PC-9 (cell line): ENCODE measurements around the gene KPNA6. TPM values are rescaled to one million over a fixed set of nuclear protein-coding genes. Genes with fewer than 3 reads are reported as not detected.

Experiments
- BruUV-seq: library from RNA; stranded (reverse); fragments of 400-500 nt; replicated peaks from 2 replicates; lab custom pipeline; 2021; lab: Mats Ljungman, UMichigan
- CTCF ChIA-PET: fragments of 300-600 bp; sonication (Branson Sonifier 250); formaldehyde crosslinking; loops from one replicate; lab custom pipeline; 2022; ENCODE audit warnings: antibody characterized with exemption; lab: Charles Lee
- POLR2A ChIA-PET: fragments of 300-600 bp; sonication (Branson Sonifier 250); formaldehyde crosslinking; loops from one replicate; lab custom pipeline; 2022; ENCODE audit warnings: antibody characterized with exemption; ENCODE audit not compliant: unreplicated experiment; lab: Charles Lee
- DNase-seq, 2 experiments: peaks; one replicate each; pipeline versions ENCODE4 v3.0.0 to v3.0.0-alpha.2; 2015 to 2022; ENCODE audit warnings: mixed read lengths in 1 of 2
- H2AFZ ChIP-seq: fragments of 200-600 bp; sonication (generic); 2 replicates; pipeline ENCODE4 v1.8.1; 2017; ENCODE audit warnings: antibody characterized with exemption
- H3F3A ChIP-seq: fragments of 200-600 bp; sonication (generic); 2 replicates; pipeline ENCODE4 v1.8.1; 2017; ENCODE audit warnings: antibody characterized with exemption, mild to moderate bottlenecking, low read depth; ENCODE audit not compliant: insufficient read depth
- H3K27ac ChIP-seq: fragments of 200-600 bp; sonication (generic); 2 replicates; pipeline ENCODE4 v1.6.1; 2016; ENCODE audit warnings: mixed run types
- H3K27me3 ChIP-seq: fragments of 200-600 bp; sonication (generic); 2 replicates; pipeline ENCODE4 v1.6.1; 2016; ENCODE audit warnings: low read depth, mixed run types; ENCODE audit not compliant: insufficient read depth
- H3K36me3 ChIP-seq: fragments of 200-600 bp; sonication (generic); 2 replicates; pipeline ENCODE4 v1.6.1; 2016; ENCODE audit warnings: low read depth, mixed run types
- H3K4me1 ChIP-seq: fragments of 200-600 bp; sonication (generic); replicated peaks from 2 replicates; pipeline ENCODE4 v1.6.1; 2016; ENCODE audit warnings: mixed run types; ENCODE audit not compliant: insufficient read depth
- H3K4me2 ChIP-seq: fragments of 200-600 bp; sonication (generic); 2 replicates; pipeline ENCODE4 v1.6.1; 2017; ENCODE audit warnings: mixed run types
- H3K4me3 ChIP-seq: fragments of 200-600 bp; sonication (generic); 2 replicates; pipeline ENCODE4 v1.6.1; 2016; ENCODE audit warnings: mixed run types
- H3K79me2 ChIP-seq: fragments of 200-600 bp; sonication (generic); 2 replicates; pipeline ENCODE4 v1.6.1; 2017; ENCODE audit warnings: low read depth, mixed run types
- H3K9me2 ChIP-seq: fragments of 200-600 bp; sonication (generic); 2 replicates; pipeline ENCODE4 v1.8.1; 2017; ENCODE audit warnings: mild to moderate bottlenecking; ENCODE audit not compliant: insufficient read depth
- H3K9me3 ChIP-seq: fragments of 200-600 bp; sonication (generic); 2 replicates; pipeline ENCODE4 v1.8.1; 2016; ENCODE audit warnings: low read depth; ENCODE audit not compliant: insufficient read depth
- H4K20me1 ChIP-seq: fragments of 200-600 bp; sonication (generic); 2 replicates; pipeline ENCODE4 v1.8.1; 2017; ENCODE audit not compliant: insufficient read depth
- EZH2 ChIP-seq: fragments of 200-600 bp; sonication (generic); IDR thresholded peaks from 2 replicates; pipeline ENCODE4 v1.8.0; 2017; ENCODE audit warnings: antibody characterized with exemption, low read depth
- intact Hi-C: fragments of 100-400 bp; cut with micrococcal nuclease; formaldehyde crosslinking; loops from one replicate; pipeline ENCODE4 v1.10.0; 2022; ENCODE audit not compliant: unreplicated experiment
- total RNA-seq: library from RNA; stranded (reverse); gene quantifications from 2 replicates; pipeline ENCODE4 v1.2.3, GENCODE V29; 2021
- TF ChIP-seq, protein P1 (sequence below): fragments of 200-600 bp; sonication (generic); conservative IDR thresholded peaks from 2 replicates; pipeline ENCODE4 v1.6.1; 2017; ENCODE audit warnings: mixed run types, antibody characterized with exemption, mild to moderate bottlenecking, moderate library complexity

KPNA6 gene
- total RNA-seq, 1 experiment from 2014 or later: 89.9 TPM

GRCh38 chr1:32179193-32179442 is 71.3 kb downstream of the KPNA6 start:
- peaks cover 29% of the 10 kb centered on the region for H3K36me3 ChIP-seq
- H3K9me3 ChIP-seq: no peaks in the 10 kb centered on the region
- peak overlapping the region; percentile 93 for H3K4me3 ChIP-seq
- no peak for TF ChIP-seq EZH2
- TF ChIP-seq, protein P1, sequence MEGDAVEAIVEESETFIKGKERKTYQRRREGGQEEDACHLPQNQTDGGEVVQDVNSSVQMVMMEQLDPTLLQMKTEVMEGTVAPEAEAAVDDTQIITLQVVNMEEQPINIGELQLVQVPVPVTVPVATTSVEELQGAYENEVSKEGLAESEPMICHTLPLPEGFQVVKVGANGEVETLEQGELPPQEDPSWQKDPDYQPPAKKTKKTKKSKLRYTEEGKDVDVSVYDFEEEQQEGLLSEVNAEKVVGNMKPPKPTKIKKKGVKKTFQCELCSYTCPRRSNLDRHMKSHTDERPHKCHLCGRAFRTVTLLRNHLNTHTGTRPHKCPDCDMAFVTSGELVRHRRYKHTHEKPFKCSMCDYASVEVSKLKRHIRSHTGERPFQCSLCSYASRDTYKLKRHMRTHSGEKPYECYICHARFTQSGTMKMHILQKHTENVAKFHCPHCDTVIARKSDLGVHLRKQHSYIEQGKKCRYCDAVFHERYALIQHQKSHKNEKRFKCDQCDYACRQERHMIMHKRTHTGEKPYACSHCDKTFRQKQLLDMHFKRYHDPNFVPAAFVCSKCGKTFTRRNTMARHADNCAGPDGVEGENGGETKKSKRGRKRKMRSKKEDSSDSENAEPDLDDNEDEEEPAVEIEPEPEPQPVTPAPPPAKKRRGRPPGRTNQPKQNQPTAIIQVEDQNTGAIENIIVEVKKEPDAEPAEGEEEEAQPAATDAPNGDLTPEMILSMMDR: no peak
- H3K27ac ChIP-seq: peak overlapping the region; percentile 69
- intact Hi-C loops: loop anchor here (2.0 to 10.0 kb wide), 2 partner anchors 70 to 104 kb away; partner anchors contain the start of genes KPNA6 and TMEM39B
- peak overlapping the region; percentile 93 for H2AFZ ChIP-seq
- peaks cover 47% of the 10 kb centered on the region for H3F3A ChIP-seq
- peaks cover 13% of the 10 kb centered on the region; the same call in 1 of the 2 replicates for H4K20me1 ChIP-seq
- TSS peak; percentile 93 for BruUV-seq
- H3K4me1 ChIP-seq: peaks cover 29% of the 10 kb centered on the region
- H3K79me2 ChIP-seq: peaks cover 35% of the 10 kb centered on the region
- no peak for DNase-seq
- ChIA-PET POLR2A (interaction anchor here (0.6 to 0.7 kb wide), 6 partner anchors 20 to 478 kb away, joined by 3 to 11 read pairs (median 4); no protein-coding TSS in a partner anchor), CTCF (no interaction called here)
- peak overlapping the region; percentile 84 for H3K4me2 ChIP-seq
- H3K27me3 ChIP-seq: no peaks in the 10 kb centered on the region
- no peaks in the 10 kb centered on the region for H3K9me2 ChIP-seq

DNA sequence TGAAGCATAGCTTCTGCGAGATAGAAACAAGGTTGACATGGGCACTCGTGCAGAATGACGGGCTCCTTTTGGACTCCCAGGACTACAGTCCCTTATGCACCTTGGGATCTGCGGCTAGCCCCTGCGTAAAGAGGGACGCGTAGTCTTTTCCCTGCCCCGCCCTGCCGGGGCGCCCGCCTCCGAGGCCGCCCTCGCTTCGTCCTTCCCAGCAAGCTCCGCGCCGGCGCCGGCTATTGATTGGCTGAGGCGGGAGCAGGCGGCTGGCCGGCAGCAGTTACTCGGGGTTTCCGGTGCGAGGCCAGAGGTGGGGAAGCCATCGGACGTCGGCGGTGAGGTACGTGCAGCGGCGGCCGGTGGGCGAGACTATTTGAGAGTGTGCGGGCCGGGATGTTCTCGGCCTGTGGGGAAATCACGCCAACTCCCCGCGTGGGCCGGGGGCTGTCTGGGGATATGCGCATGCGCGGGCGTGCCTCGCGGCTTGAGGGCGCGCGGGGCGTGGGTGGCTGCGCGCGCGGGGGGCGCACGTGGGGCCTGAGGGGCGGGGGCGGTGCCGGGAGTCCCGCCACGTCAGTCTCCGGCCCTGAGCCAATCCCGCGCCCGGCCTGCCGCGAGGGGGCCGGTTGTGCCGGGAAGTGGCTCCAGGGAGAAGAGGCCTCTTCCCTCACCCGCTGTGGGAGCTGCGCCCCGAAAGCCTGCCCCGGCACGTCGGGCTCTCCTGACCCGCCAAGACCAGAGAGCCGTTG is 71.8 kb downstream of the KPNA6 start, which contains the start of gene TXLNA:
TSS of gene TXLNA (plus strand) at position 233 of the 743 bp plus-strand sequence. CDS start 671 bp downstream, outside the sequence.
- H3K9me3 ChIP-seq: no peaks in the 10 kb centered on the region
- DNase-seq: peak; percentile 86 to 91
- H4K20me1 ChIP-seq: peaks cover 13% of the 10 kb centered on the region; the same call in 1 of the 2 replicates
- peak within 1 kb of the TSS; percentile 84 for H3K4me2 ChIP-seq
- no peaks in the 10 kb centered on the region for H3K27me3 ChIP-seq
- H3K9me2 ChIP-seq: no peaks in the 10 kb centered on the region
- H3K79me2 ChIP-seq: peaks cover 40% of the 10 kb centered on the region
- CTCF ChIA-PET: interaction anchor here (0.6 to 1.1 kb wide), 2 partner anchors 36 to 534 kb away, joined by 3 to 4 read pairs; no protein-coding TSS in a partner anchor
- H2AFZ ChIP-seq: peak within 1 kb of the TSS; percentile 93
- no TSS peak for BruUV-seq
- H3K36me3 ChIP-seq: peaks cover 33% of the 10 kb centered on the region
- peaks cover 47% of the 10 kb centered on the region for H3F3A ChIP-seq
- H3K4me3 ChIP-seq: peak within 1 kb of the TSS; percentile 93
- TF ChIP-seq EZH2: no peak
- TF ChIP-seq, protein P1: no peak
- intact Hi-C loops: loop anchor here (2.0 to 10.0 kb wide), 2 partner anchors 71 to 105 kb away; partner anchors contain the start of genes KPNA6 and TMEM39B
- H3K4me1 ChIP-seq: peaks cover 29% of the 10 kb centered on the region
- POLR2A ChIA-PET: interaction anchor here (0.6 to 1.0 kb wide), 8 partner anchors 20 to 479 kb away, joined by 3 to 11 read pairs (median 4); partner anchors contain the start of gene TMEM39B
- peak within 1 kb of the TSS; percentile 69 for H3K27ac ChIP-seq

DNA sequence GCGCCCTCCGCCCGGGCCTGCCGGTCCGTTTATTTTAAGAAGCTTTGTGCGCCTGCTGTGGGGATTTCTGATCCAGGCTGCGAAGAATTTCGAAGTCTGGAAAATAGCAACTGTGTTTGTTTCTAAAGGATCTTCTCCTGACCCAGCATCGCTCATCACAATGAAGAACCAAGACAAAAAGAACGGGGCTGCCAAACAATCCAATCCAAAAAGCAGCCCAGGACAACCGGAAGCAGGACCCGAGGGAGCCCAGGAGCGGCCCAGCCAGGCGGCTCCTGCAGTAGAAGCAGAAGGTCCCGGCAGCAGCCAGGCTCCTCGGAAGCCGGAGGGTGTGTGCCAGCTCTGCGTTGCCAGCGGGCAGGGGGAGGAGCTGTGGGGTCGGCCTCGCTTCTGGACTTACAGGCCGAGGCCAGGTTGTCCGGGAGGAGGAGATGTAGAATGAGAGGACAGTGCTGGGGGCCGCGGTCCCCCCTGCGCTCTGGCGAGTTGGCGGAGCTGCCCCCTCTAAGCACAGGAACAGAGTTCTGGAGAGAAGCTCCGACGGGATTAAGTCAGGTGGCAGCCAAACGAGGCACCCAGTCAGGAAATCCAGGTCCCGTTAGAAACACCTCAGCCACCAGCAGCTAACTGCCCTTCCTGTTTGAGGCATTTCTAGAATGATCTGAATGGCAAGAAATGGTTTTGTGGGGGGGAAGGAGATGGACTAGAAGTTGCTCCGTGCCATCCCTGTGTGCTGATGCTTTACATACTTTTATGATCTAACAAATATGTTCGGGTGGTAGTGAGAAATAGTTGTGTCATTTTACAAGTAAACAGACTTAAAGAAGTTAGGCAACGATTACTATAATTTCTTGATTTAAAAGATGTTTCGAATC is 72.6 kb downstream of the KPNA6 start:
- Histone ChIP-seq H3F3A (peaks cover 47% of the 10 kb centered on the region), H3K4me3 (peak overlapping the region; percentile 93), H3K9me2 (no peaks in the 10 kb centered on the region), H3K27ac (peak overlapping the region; percentile 69), H4K20me1 (peaks cover 13% of the 10 kb centered on the region; the same call in 1 of the 2 replicates), H3K79me2 (peaks cover 47% of the 10 kb centered on the region), H3K9me3 (no peaks in the 10 kb centered on the region), H3K4me1 (peaks cover 29% of the 10 kb centered on the region), H3K36me3 (peaks cover 37% of the 10 kb centered on the region), H3K4me2 (peak overlapping the region; percentile 84), H3K27me3 (no peaks in the 10 kb centered on the region), H2AFZ (peak overlapping the region; percentile 93)
- TF ChIP-seq EZH2: no peak
- TF ChIP-seq, protein P1: no peak
- peak in 1 of 2 experiments; percentile 56 for DNase-seq
- CTCF ChIA-PET: interaction anchor here (1.1 kb wide), 1 partner anchor 35 kb away, joined by 3 read pairs; no protein-coding TSS in a partner anchor
- intact Hi-C loops: no loop called here
- POLR2A ChIA-PET: interaction anchor here (0.6 to 1.0 kb wide), 3 partner anchors 35 to 115 kb away, joined by 3 to 8 read pairs (median 4); partner anchors contain the start of gene TMEM39B
- BruUV-seq: TSS peak; percentile 34
